SKM-1 (cell line): ENCODE results near the gene GPN1.
"Not testable (repeated sequence)": the region's sequence is repeated elsewhere in the genome, so short reads cannot be mapped to it uniquely, and the experiment has no call there.

Experiments used
- DNase-seq: peaks from one replicate; lab custom pipeline; 2025; ENCODE audit not compliant: unreplicated experiment; lab: John Stamatoyannopoulos, UW

Gene GPN1

GRCh38 chr2:27628767-27629709, at the start of gene GPN1, which contains the start of gene CCDC121:
TSS of gene GPN1 (plus strand) at chr2:27629050. CDS start at chr2:27629059, 9 bp downstream.
TSS of gene CCDC121 (minus strand) at chr2:27629012. CDS start at chr2:27627799, 1,213 bp downstream.
- DNase-seq = peak; percentile 79

DNA sequence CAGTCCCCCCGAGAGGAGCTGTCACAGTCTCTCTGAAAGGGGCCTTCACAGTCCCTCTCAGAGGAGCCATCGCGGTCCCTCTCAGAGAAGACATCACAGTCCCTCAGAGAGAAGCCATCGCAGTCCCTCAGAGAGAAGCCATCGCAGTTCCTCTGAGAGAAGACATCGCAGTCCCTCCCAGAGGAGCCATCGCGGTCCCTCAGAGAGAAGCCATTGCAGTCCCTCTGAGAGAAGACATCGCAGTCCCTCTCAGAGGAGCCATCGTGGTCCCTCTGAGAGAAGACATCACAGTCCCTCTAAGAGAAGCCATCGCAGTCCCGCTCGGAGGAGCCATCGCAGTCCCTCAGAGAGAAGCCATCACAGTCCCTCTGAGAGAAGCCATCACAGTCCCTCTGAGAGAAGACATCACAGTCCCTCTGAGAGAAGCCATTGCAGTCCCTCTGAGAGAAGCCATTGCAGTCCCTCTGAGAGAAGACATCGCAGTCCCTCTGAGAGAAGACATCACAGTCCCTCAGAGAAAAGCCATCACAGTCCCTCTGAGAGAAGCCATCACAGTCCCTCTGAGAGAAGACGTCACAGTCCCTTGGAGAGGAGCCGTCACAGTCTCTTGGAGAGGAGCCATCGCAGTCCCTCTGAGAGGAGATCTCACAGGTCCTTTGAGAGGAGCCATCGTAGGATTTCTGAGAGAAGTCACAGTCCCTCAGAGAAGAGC, 47.3 kb upstream of the GPN1 start:
- DNase-seq = no peak

- DNase-seq = no peak
Measured at GRCh38 chr2:27582129-27582694, 46.6 kb upstream of the GPN1 start.

GRCh38 chr2:27582695-27583389, 46.0 kb upstream of the GPN1 start, which contains the start of gene ZNF512:
TSS of gene ZNF512 (plus strand) at chr2:27583042. CDS start at chr2:27583113, 71 bp downstream.
- peak; percentile 92 for DNase-seq

DNA sequence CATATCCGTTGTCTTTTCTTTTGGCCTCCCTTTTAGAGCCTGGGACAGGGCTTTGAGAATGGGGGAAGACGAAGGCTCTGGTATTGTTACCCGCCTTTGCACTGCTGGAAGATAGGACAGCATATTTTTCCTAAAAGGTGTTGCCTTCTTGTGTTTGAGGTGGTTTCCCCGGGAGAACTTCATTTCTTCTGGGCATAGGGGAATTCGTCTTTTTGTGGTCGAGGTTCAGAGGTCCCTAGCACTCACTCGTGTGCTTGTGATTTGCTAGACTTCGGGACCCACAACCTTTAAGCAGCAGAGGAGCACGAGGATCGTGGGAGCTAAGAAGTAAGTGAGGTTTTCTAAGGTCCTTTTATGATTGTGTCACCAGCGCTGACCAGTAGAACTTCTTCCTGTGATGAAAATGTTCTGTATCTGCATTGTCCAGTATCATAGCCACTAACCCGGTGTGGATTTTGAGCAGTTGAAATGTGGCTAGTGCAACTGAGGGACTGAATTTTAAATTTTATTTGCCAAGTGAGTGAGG, 45.4 kb upstream of the GPN1 start:
- DNase-seq = no peak

DNA sequence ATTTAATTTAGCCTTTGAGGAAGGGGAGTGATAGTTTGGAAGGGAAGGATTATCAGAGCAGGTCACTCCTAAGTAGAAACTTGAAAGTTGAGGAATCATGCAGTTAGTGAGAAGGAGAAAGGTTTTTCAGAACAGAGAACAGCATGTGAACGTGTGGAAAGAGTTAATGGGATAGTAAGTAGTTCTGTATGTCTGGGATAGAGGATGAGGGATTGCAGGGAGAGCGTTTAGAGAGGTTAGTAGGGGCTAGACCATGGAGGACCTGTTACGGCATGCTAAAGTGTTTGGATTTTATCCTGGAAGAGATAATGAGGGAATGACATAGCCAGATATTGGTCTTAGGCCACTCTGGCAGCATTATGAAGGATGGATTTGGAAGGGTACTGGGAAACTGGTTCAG, 44.3 kb upstream of the GPN1 start:
- no peak for DNase-seq

GRCh38 chr2:27587025-27587424, 41.8 kb upstream of the GPN1 start:
- no peak for DNase-seq

DNA sequence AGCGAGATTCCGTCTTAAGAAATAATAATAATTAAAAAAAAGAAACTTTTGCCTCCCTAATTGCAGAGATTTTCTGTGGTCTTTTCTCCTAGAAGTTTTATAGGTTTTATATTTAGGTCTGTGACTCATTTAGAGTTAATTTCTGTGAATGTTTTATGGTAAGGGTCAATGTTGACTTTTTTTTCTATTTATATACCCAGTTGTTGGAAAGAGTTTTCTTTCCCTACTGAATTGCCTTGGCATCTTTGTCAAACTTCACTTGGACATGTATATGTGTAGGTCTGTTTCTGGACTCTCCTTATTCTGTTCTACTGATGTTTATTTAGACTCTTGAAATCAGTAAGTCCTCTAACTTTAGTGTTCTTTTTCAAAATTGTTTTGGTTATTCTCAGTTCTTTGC, 40.5 kb upstream of the GPN1 start:
- DNase-seq = no peak

GRCh38 chr2:27591745-27592144, 37.1 kb upstream of the GPN1 start:
- DNase-seq = no peak

GRCh38 chr2:27593240-27593639, 35.6 kb upstream of the GPN1 start:
- DNase-seq = no peak

DNA sequence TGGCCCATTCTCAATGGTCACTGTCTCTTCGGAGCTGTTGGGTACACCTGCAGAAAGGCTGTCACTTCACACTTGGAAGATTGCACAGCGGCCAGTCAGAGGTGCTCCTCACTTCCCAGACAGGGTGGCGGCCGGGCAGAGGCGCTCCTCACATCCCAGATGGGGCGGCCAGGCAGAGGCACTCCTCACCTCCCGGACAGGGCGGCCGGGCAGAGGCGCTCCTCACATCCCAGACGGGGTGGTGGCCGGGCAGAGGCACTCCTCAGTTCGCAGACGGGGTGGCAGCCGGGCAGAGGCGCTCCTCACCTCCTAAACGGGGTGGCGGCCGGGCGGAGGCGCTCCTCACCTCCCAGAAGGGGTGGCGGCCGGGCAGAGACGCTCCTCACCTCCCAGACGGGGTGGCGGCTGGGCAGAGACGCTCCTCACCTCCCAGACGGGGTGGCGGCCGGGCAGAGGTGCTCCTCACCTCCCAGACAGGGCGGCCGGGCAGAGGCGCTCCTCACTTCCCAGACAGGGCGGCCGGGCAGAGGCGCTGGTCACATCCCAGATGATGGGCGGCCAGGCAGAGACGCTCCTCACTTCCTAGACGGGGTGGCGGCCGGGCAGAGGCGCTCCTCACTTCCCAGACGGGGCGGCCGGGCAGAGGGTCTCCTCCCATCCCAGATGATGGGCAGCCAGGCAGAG, 34.7 kb upstream of the GPN1 start:
- not testable (repeated sequence) for DNase-seq

- not testable (repeated sequence) for DNase-seq
Measured at GRCh38 chr2:27595412-27595811, 33.4 kb upstream of the GPN1 start.

DNA sequence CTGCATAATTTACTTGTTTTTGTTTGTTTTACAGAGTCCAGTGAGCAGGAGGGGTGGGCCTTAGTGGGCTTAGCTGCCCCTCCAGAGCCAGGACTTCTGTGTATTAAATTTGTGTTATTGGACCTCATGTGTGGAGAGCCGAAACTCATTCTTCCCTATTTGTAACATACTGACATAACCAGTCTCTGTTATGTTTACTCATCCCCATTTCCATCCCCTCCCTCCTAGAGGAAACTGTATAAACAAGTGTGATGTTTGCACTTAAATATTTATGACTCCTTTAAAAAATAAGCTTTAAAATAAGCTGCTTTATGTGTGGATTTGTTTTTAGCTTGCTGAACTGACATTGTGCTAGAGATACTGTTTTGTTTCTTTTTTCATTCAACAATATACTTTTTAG, 32.2 kb upstream of the GPN1 start:
- no peak for DNase-seq

DNA sequence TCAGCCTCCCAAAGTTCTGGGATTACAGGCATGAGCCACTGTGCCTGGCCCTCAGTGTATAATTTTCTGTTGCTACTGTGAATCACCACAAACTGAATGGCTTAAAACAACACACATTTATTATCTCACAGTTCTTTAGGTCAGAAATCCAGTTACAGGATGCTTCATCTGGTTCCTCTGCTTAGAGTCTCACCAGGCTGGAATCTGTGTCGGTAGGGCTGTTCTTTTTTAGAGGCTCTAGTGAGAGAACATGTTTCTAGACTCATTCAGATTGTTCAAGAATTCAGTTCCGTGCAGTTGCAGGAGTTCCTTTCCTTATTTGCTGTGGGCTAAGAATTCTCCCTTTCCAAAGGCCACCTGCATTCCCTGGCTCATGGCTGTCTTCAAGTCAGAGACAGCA, 22.2 kb upstream of the GPN1 start:
- DNase-seq = no peak

- DNase-seq = no peak
Measured at GRCh38 chr2:27613985-27614384, 14.9 kb upstream of the GPN1 start.

GRCh38 chr2:27615316-27615715, 13.5 kb upstream of the GPN1 start:
- no peak for DNase-seq

DNA sequence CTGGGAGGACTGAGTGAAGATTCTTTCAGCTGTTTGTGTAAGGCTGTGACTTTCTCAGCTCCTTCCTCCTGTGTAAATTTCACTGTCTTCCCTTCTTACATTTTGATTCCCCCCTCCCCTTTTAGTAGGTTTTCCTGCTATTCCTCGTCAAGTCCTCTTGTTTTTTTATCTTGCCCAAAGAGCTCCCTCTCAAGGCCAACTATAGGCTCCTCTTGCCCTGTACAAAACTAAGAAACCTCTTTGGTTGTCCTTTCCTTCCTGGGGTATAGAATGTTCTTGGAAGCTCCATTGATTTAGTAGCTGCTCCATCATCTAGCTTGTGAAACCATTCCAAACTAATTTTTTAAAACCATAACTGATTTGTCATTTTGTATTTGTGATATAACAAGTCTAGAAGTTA, 7.3 kb upstream of the GPN1 start:
- DNase-seq = no peak

DNA sequence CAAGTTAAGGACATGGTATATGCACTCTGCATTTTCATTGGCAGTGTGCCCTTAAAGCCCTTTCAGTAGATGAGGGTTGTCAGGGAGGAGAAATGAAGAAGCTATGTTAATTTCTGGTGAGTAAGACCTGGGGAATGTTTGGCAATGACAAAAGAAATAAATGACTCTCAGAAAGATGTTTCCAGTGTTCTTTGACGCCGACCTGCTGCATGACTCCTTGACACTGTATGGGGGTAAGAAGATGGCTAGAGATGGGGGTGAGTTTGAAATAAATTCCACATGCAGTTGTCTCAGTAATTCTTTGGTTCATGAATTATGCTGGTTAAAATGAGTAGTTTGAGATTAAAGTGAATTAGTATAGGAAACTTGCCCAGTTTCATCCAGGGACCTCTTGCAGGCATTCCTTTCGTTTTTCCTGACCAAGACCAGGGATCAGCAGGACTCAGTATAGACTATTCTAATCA, 5.9 kb upstream of the GPN1 start:
- no peak for DNase-seq

DNA sequence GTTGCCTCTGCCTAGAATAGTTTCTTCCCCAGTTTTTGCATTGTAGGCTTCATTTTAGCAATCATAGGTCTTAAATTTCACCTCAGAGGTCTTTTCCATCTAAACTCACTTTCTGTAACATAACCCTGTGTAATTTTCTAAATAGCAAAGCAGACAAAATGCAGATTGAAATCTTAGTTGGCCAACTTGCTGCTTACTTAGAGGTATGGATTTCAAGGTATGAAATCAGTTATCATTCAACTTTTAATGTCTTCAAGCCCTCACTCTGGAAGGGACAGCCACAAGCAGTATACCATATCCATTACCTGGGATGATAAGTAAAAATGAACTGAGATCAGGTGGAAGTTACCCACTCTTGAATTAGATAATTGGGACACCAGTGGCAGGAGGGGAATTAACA, 3.9 kb upstream of the GPN1 start:
- DNase-seq = no peak

GRCh38 chr2:27626323-27626722, 2.5 kb upstream of the GPN1 start:
- not testable (repeated sequence) for DNase-seq
